Stimulated activated CD8-positive, alpha-beta memory T cell treated with anti-CD3 and anti-CD28 coated beads, Interleukin-15, amount 100 ng/mL, for 1 hour (primary cell): ENCODE results near the gene NUBPL.
"Not testable (repeated sequence)": the region's sequence is repeated elsewhere in the genome, so short reads cannot be mapped to it uniquely, and the experiment has no call there.

Experiments used
- DNase-seq: peaks from one replicate; pipeline ENCODE4 v3.0.0-alpha.2; 2020; ENCODE audit warnings: low read depth

NUBPL gene

GRCh38 chr14:31745741-31746140 lies 184.5 kb downstream of the NUBPL start:
- DNase-seq = no peak

GRCh38 chr14:31746326-31746725 lies 185.1 kb downstream of the NUBPL start:
- no peak for DNase-seq

GRCh38 chr14:31749275-31749674 lies 188.1 kb downstream of the NUBPL start:
- DNase-seq = no peak

- not testable (repeated sequence) for DNase-seq
Measured at GRCh38 chr14:31751047-31751446, 189.8 kb downstream of the NUBPL start.

GRCh38 chr14:31752867-31753661 lies 191.9 kb downstream of the NUBPL start:
- DNase-seq = no peak

- DNase-seq = no peak
Measured at GRCh38 chr14:31758941-31759340, 197.7 kb downstream of the NUBPL start.

GRCh38 chr14:31760277-31760676 lies 199.1 kb downstream of the NUBPL start:
- DNase-seq = no peak

- no peak for DNase-seq
Measured at GRCh38 chr14:31761325-31761724, 200.1 kb downstream of the NUBPL start.

- DNase-seq = no peak
Measured at GRCh38 chr14:31763041-31763440, 201.8 kb downstream of the NUBPL start.

GRCh38 chr14:31766315-31766892 lies 205.2 kb downstream of the NUBPL start:
- no peak for DNase-seq

- no peak for DNase-seq
Measured at GRCh38 chr14:31768355-31768754, 207.2 kb downstream of the NUBPL start.

- DNase-seq = no peak
Measured at GRCh38 chr14:31770271-31770670, 209.1 kb downstream of the NUBPL start.

- DNase-seq = no peak
Measured at GRCh38 chr14:31774567-31774966, 213.4 kb downstream of the NUBPL start.

GRCh38 chr14:31777312-31777711 lies 216.1 kb downstream of the NUBPL start:
- no peak for DNase-seq

- DNase-seq = no peak
Measured at GRCh38 chr14:31781578-31781977, 220.4 kb downstream of the NUBPL start.

- no peak for DNase-seq
Measured at GRCh38 chr14:31785574-31785973, 224.4 kb downstream of the NUBPL start.

- no peak for DNase-seq
Measured at GRCh38 chr14:31787377-31787776, 226.2 kb downstream of the NUBPL start.

- no peak for DNase-seq
Measured at GRCh38 chr14:31788340-31788739, 227.1 kb downstream of the NUBPL start.

- no peak for DNase-seq
Measured at GRCh38 chr14:31792726-31793125, 231.5 kb downstream of the NUBPL start.

GRCh38 chr14:31797946-31798345 lies 236.7 kb downstream of the NUBPL start:
- not testable (repeated sequence) for DNase-seq

- DNase-seq = no peak
Measured at GRCh38 chr14:31802838-31803237, 241.6 kb downstream of the NUBPL start.

GRCh38 chr14:31806249-31806648 lies 245.0 kb downstream of the NUBPL start:
- no peak for DNase-seq

- not testable (repeated sequence) for DNase-seq
Measured at GRCh38 chr14:31811693-31812628, 250.8 kb downstream of the NUBPL start.
